Right lobe of liver (tissue), 4 donors: ENCODE data around the gene LTB.

Source experiments
- CTCF ChIP-seq, 4 donors: fragments of 200-600 bp in 3 of 4; fragments of 450-650 bp in 1 of 4; IDR thresholded peaks; one replicate each; pipeline versions ENCODE4 v1.5.1 to v1.8.0; 2016 to 2022; ENCODE audit warnings: antibody characterized with exemption in 4 of 4, mild to moderate bottlenecking in 2 of 4
- POLR2A ChIP-seq: fragments of 450-650 bp; IDR thresholded peaks from one replicate; pipeline ENCODE4 v1.6.1; 2017; ENCODE audit warnings: antibody characterized with exemption, mild to moderate bottlenecking
- donor health status: DM: no; HTN: no; CAD: no.
- donor health status: DM: no; HTN: no; CAD: no.
- donor health status: DM: no; HTN: yes; CAD: no.

GRCh38 chr6:31568537-31568961, 13.7 kb downstream of the LTB start:
- no peak for TF ChIP-seq CTCF (IDR thresholded peaks at IDR 0.05)
- TF ChIP-seq POLR2A = no peak
